Endothelial cell of umbilical vein (primary cell): ENCODE results near the gene RFC2. TPM values are rescaled to one million over a fixed set of nuclear protein-coding genes. Genes with fewer than 3 reads are reported as not detected.

Experiments used
- BruUV-seq: library from RNA; stranded (reverse); fragments of 400-500 nt; replicated peaks from 2 replicates; lab custom pipeline; 2021; lab: Mats Ljungman, UMichigan
- CTCF ChIA-PET: fragments of 300-600, 350-600 bp; sonication (Branson Sonifier 250); formaldehyde crosslinking; loops from one replicate; lab custom pipeline; 2021; ENCODE audit warnings: antibody characterized with exemption, inconsistent platforms; lab: Charles Lee
- POLR2A ChIA-PET: fragments of 300-600, 350-600 bp; sonication (Branson Sonifier 250); formaldehyde crosslinking; loops from one replicate; lab custom pipeline; 2021; ENCODE audit warnings: antibody characterized with exemption, inconsistent platforms; lab: Charles Lee
- DNase-seq: peaks from one replicate; pipeline ENCODE4 v3.0.0-alpha.2; 2011; ENCODE audit warnings: low read depth, low spot score
- FAIRE-seq: peaks from 2 replicates; lab custom pipeline; 2011; peaks lifted over from hg19 to GRCh38; lab: Jason Lieb, UNC
- H2AFZ ChIP-seq: 2 replicates; pipeline ENCODE4 v1.6.0; 2012; ENCODE audit warnings: low read depth, low read length, control low read depth, inconsistent platforms
- H3K27ac ChIP-seq: 2 replicates; pipeline ENCODE4 v1.5.1; 2011; ENCODE audit warnings: low read depth, mild to moderate bottlenecking, control low read depth, low read length, moderate library complexity; ENCODE audit not compliant: insufficient read depth
- H3K27me3 ChIP-seq, 2 experiments: 2 replicates each; pipeline versions ENCODE4 v1.6.0 to v1.6.1; 2011; ENCODE audit warnings: low read length in 2 of 2, mixed read lengths in 1 of 2; ENCODE audit not compliant: control insufficient read depth in 2 of 2, insufficient read depth in 2 of 2
- H3K36me3 ChIP-seq, 2 experiments: 2 replicates in 1 of 2; 3 replicates in 1 of 2; pipeline ENCODE4 v1.5.1; 2011; ENCODE audit warnings: low read length in 2 of 2, mild to moderate bottlenecking in 1 of 2, moderate library complexity in 1 of 2; ENCODE audit not compliant: control insufficient read depth in 2 of 2, insufficient read depth in 2 of 2; ENCODE audit errors: extremely low read depth in 1 of 2
- H3K4me1 ChIP-seq: 3 replicates; pipeline ENCODE4 v1.5.1; 2011; ENCODE audit warnings: mild to moderate bottlenecking, low read length; ENCODE audit not compliant: control insufficient read depth, insufficient read depth; ENCODE audit errors: extremely low read depth
- H3K4me2 ChIP-seq: 2 replicates; pipeline ENCODE4 v1.6.1; 2011; ENCODE audit warnings: low read length, control low read depth, mixed read lengths; ENCODE audit not compliant: insufficient read depth
- H3K4me3 ChIP-seq, 3 experiments: fragments of 200-600 bp in 1 of 3; sonication (generic), shearing (Covaris generic) in 1 of 3; replicated peaks in 1 of 3; 2 replicates each; pipeline ENCODE4 v1.5.1; 2011 to 2016; ENCODE audit warnings: control low read depth in 3 of 3, low read length in 3 of 3, mild to moderate bottlenecking in 2 of 3, inconsistent platforms in 1 of 3, low read depth in 1 of 3, moderate library complexity in 1 of 3; ENCODE audit not compliant: insufficient read depth in 1 of 3
- H3K79me2 ChIP-seq: 2 replicates; pipeline ENCODE4 v1.6.0; 2012; ENCODE audit warnings: low read length, inconsistent platforms; ENCODE audit not compliant: control insufficient read depth, insufficient read depth
- H3K9ac ChIP-seq: replicated peaks from 2 replicates; pipeline ENCODE3; 2011; ENCODE audit warnings: low read length, control low read depth; ENCODE audit not compliant: insufficient read depth; ENCODE audit errors: extremely low read depth
- H3K9me1 ChIP-seq: replicated peaks from 3 replicates; pipeline ENCODE4 v1.6.0; 2011; ENCODE audit warnings: mild to moderate bottlenecking, low read length; ENCODE audit not compliant: control insufficient read depth, insufficient read depth; ENCODE audit errors: extremely low read depth
- H3K9me3 ChIP-seq: replicated peaks from 2 replicates; pipeline ENCODE4 v1.5.1; 2012; ENCODE audit warnings: low read length, inconsistent platforms; ENCODE audit not compliant: control insufficient read depth, insufficient read depth
- H4K20me1 ChIP-seq: replicated peaks from 2 replicates; pipeline ENCODE3; 2011; ENCODE audit warnings: mild to moderate bottlenecking, low read length; ENCODE audit not compliant: control insufficient read depth, insufficient read depth; ENCODE audit errors: extremely low read depth
- EZH2 ChIP-seq: IDR thresholded peaks from 2 replicates; pipeline ENCODE4 v1.6.1; 2012; ENCODE audit warnings: borderline replicate concordance, low read depth, mild to moderate bottlenecking, moderate library complexity, low read length, inconsistent platforms; ENCODE audit not compliant: severe bottlenecking
- FOS ChIP-seq: IDR thresholded peaks from 2 replicates; pipeline ENCODE4 v1.6.1; 2011; ENCODE audit warnings: mild to moderate bottlenecking, low read length, moderate library complexity, borderline replicate concordance; ENCODE audit not compliant: insufficient read depth
- GATA2 ChIP-seq: IDR thresholded peaks from 2 replicates; pipeline ENCODE4 v1.7.0; 2011; ENCODE audit warnings: low read depth, mild to moderate bottlenecking, moderate library complexity, mixed read lengths, low read length; ENCODE audit not compliant: insufficient read length, insufficient read depth
- JUN ChIP-seq: IDR thresholded peaks from 2 replicates; pipeline ENCODE4 v1.6.1; 2011; ENCODE audit warnings: borderline replicate concordance, low read depth; ENCODE audit not compliant: insufficient read length, insufficient read depth
- MYC ChIP-seq: IDR thresholded peaks from one replicate; pipeline ENCODE4 v1.6.1; 2011; ENCODE audit warnings: mild to moderate bottlenecking, low read depth, low read length
- POLR2A ChIP-seq: IDR thresholded peaks from 2 replicates; pipeline ENCODE4 v1.6.1; 2012; ENCODE audit warnings: low read depth, mild to moderate bottlenecking, control low read depth, low read length
- POLR2AphosphoS5 ChIP-seq: IDR thresholded peaks from 2 replicates; pipeline ENCODE4 v1.6.1; 2012; ENCODE audit warnings: low read depth, mild to moderate bottlenecking, control low read depth, low read length, moderate library complexity; ENCODE audit not compliant: insufficient read depth
- dilution Hi-C: fragments of 300-500 bp; cut with MboI; formaldehyde crosslinking; loops from one replicate; pipeline ENCODE4 v1.15.0; 2019; ENCODE audit warnings: low sequenced_read_pairs; ENCODE audit not compliant: extremely low pct_ligation_motif_present
- intact Hi-C: fragments of 100-400 bp; cut with micrococcal nuclease; formaldehyde crosslinking; loops from one replicate; pipeline ENCODE4 v1.10.0; 2022
- polyA plus RNA-seq, 4 experiments: library from polyadenylated mRNA; depleted of rRNA in 3 of 4; stranded (reverse) in 3 of 4; unstranded in 1 of 4; fragments of >200 nt; gene quantifications; 2 replicates each; pipeline versions ENCODE4 v1.2.1 to v1.2.3, GENCODE V29; 2011 to 2012; ENCODE audit warnings: missing spikeins in 1 of 4
- total RNA-seq: library from RNA; stranded (reverse); gene quantifications from 2 replicates; pipeline ENCODE4 v1.2.3, GENCODE V29; 2021
- TF ChIP-seq, protein P1 (sequence below), 2 donors: IDR thresholded peaks; 1 replicate in 1 of 2; 2 replicates in 1 of 2; pipeline ENCODE4 v1.5.1; 2011; ENCODE audit warnings: low read length in 2 of 2, mild to moderate bottlenecking in 2 of 2, moderate library complexity in 2 of 2, control low read depth in 1 of 2, inconsistent platforms in 1 of 2, low read depth in 1 of 2; ENCODE audit not compliant: insufficient read depth in 1 of 2; ENCODE audit errors: extremely low read depth in 1 of 2
- TF ChIP-seq, protein P2 (sequence below): IDR thresholded peaks from 2 replicates; pipeline ENCODE4 v1.6.1; 2011; ENCODE audit not compliant: insufficient read depth, insufficient read length

RFC2 gene
- total and polyA plus RNA-seq, 2 donors (not counting 3 experiments of a cell fraction or from before 2014, with no cell fraction given) = 24.4 to 44.3 TPM

DNA sequence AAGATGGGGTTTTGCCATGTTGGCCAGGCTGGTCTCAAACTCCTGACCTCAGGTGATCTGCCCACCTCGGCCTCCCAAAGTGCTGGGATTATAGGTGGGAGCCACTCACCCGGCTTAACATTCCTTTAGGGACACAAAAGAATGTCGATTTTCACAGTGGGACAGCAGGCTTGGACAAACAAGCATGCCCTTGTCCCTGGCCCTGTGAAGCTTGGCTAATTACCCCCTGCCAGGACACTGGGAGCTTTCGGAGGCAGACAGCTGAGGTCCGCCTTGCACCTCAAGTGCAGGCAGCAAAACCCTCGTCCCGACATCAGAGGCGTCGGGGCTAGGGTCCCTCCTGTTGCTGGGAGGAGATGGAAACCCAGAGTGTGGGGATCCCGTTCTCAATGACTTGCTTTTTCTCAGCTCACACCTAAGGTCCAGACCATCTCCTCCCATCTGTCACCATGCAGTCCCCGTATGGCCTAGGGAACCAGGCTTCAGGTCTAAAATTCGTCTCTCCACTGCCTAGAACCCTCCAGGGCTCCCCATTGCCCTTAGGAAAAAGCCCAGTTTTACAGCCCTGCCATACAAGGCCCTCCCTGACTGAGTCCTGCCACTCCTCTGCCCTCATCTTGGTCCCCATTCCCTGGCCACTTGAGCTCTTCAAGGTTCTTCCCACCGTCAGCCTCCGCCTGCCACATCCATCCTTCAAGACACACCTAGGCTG lies 28.7 kb upstream of the RFC2 start:
- dilution Hi-C loops (no loop called here), intact Hi-C loops (no loop called here)
- Histone ChIP-seq H3K4me1 (peaks cover 12% of the 10 kb centered on the region), H3K79me2 (no peaks in the 10 kb centered on the region), H2AFZ (no peak overlapping the region), H3K9ac (no peak overlapping the region), H3K27me3 (no peaks in the 10 kb centered on the region), H3K36me3 (no peaks in the 10 kb centered on the region), H3K4me2 (no peak overlapping the region), H4K20me1 (no peaks in the 10 kb centered on the region), H3K9me3 (no peaks in the 10 kb centered on the region), H3K9me1 (no peaks in the 10 kb centered on the region), H3K4me3 (no peak overlapping the region), H3K27ac (no peak overlapping the region)
- DNase-seq (no peak), FAIRE-seq (no peak)
- ChIA-PET POLR2A (no interaction called here), CTCF (interaction anchor here (1.3 kb wide), 1 partner anchor 77 kb away, joined by 5 read pairs; no protein-coding TSS in a partner anchor)
- TF ChIP-seq EZH2 (no peak), POLR2AphosphoS5 (no peak)
- no TSS peak for BruUV-seq

DNA sequence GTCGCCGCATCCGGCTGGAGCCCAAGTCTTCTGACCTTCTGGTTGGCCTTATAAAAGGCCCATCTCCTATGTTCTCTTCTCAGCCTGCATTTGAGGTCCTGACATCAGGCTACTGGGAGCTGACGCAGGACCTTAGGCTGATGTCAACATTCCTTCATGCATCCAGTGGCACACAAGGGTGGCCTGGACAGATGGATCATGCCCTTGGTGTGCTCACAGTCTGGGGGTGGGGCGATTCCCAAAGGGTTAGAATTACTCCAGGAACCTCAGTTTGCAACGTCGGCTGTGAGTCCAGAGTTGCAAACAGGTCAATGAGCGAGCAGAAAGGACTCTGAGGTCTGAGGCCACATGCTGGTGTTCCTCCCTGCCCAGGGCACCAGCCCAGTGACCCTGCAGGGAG lies 26.8 kb upstream of the RFC2 start:
- no peak overlapping the region for H3K4me2 ChIP-seq
- FAIRE-seq = no peak
- no peak overlapping the region for H3K9ac ChIP-seq
- no peaks in the 10 kb centered on the region for H3K79me2 ChIP-seq
- no peaks in the 10 kb centered on the region for H3K36me3 ChIP-seq
- no peaks in the 10 kb centered on the region for H4K20me1 ChIP-seq
- BruUV-seq = no TSS peak
- H3K9me1 ChIP-seq = no peaks in the 10 kb centered on the region
- intact Hi-C loops (loop anchor here (1.0 kb wide), 1 partner anchor 9 kb away; no protein-coding TSS in a partner anchor), dilution Hi-C loops (no loop called here)
- H3K27me3 ChIP-seq = no peaks in the 10 kb centered on the region
- ChIA-PET POLR2A (no interaction called here), CTCF (interaction anchor here (2.7 kb wide), 1 partner anchor 11 kb away, joined by 9 read pairs; no protein-coding TSS in a partner anchor)
- no peaks in the 10 kb centered on the region for H3K9me3 ChIP-seq
- no peak overlapping the region for H2AFZ ChIP-seq
- peaks cover 12% of the 10 kb centered on the region for H3K4me1 ChIP-seq
- H3K4me3 ChIP-seq = no peak overlapping the region
- peak overlapping the region; percentile 91 for H3K27ac ChIP-seq
- no peak for DNase-seq
- TF ChIP-seq EZH2 (no peak), POLR2AphosphoS5 (no peak), POLR2A (no peak), GATA2 (no peak), JUN (no peak), FOS (no peak), MYC (no peak)
- TF ChIP-seq, protein P1, sequence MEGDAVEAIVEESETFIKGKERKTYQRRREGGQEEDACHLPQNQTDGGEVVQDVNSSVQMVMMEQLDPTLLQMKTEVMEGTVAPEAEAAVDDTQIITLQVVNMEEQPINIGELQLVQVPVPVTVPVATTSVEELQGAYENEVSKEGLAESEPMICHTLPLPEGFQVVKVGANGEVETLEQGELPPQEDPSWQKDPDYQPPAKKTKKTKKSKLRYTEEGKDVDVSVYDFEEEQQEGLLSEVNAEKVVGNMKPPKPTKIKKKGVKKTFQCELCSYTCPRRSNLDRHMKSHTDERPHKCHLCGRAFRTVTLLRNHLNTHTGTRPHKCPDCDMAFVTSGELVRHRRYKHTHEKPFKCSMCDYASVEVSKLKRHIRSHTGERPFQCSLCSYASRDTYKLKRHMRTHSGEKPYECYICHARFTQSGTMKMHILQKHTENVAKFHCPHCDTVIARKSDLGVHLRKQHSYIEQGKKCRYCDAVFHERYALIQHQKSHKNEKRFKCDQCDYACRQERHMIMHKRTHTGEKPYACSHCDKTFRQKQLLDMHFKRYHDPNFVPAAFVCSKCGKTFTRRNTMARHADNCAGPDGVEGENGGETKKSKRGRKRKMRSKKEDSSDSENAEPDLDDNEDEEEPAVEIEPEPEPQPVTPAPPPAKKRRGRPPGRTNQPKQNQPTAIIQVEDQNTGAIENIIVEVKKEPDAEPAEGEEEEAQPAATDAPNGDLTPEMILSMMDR (IDR thresholded peaks at IDR 0.05; ENCODE audit: extremely low read depth in 1 of 2, insufficient read depth in 1 of 2, low read depth in 1 of 2, low read length in 2 of 2) = no peak
- TF ChIP-seq, protein P2, sequence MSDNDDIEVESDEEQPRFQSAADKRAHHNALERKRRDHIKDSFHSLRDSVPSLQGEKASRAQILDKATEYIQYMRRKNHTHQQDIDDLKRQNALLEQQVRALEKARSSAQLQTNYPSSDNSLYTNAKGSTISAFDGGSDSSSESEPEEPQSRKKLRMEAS = no peak
